Thyroid gland (tissue), 4 donors: ENCODE measurements around the gene CLEC2L. TPM values are rescaled to one million over a fixed set of nuclear protein-coding genes. Genes with fewer than 3 reads are reported as not detected.

ENCODE experiments used
- DNase-seq, 2 donors: peaks; one replicate each; pipeline ENCODE4 v3.0.0-alpha.2; 2019
- H3K27ac ChIP-seq, 3 donors: fragments of 200-600 bp; sonication (generic); 1 replicate in 2 of 3; 2 replicates in 1 of 3; pipeline ENCODE4 v1.5.1; 2016 to 2019; ENCODE audit warnings: mild to moderate bottlenecking in 1 of 3, moderate library complexity in 1 of 3
- H3K27me3 ChIP-seq: fragments of 200-600 bp; sonication (generic); one replicate; pipeline ENCODE4 v1.5.1; 2019
- H3K36me3 ChIP-seq, 2 donors: fragments of 200-600 bp; sonication (generic); one replicate each; pipeline ENCODE4 v1.5.1; 2016 to 2019
- H3K4me1 ChIP-seq, 2 donors: fragments of 200-600 bp; sonication (generic); one replicate each; pipeline ENCODE4 v1.5.1; 2017 to 2019
- H3K4me3 ChIP-seq, 3 donors: fragments of 200-600 bp; sonication (generic); replicated peaks in 1 of 3; 1 replicate in 2 of 3; 2 replicates in 1 of 3; pipeline ENCODE4 v1.5.1; 2016; ENCODE audit warnings: mild to moderate bottlenecking in 1 of 3
- H3K9me3 ChIP-seq: fragments of 200-600 bp; sonication (generic); one replicate; pipeline ENCODE4 v1.5.1; 2017
- CTCF ChIP-seq, 6 experiments: fragments of 200-600 bp in 3 of 6; fragments of 450-650 bp in 3 of 6; sonication (generic) in 3 of 6; IDR thresholded peaks; one replicate each; pipeline ENCODE4 v1.5.1; 2016 to 2019; ENCODE audit warnings: antibody characterized with exemption in 6 of 6, mild to moderate bottlenecking in 2 of 6, inconsistent platforms in 1 of 6, moderate library complexity in 1 of 6
- POLR2A ChIP-seq, 2 donors: fragments of 450-650 bp; IDR thresholded peaks; one replicate each; pipeline ENCODE4 v1.6.1; 2017; ENCODE audit warnings: antibody characterized with exemption in 2 of 2, mild to moderate bottlenecking in 2 of 2, moderate library complexity in 1 of 2
- WGBS, 2 donors: methylation state at CpG; one replicate each; pipeline ENCODE4 v1.1.5; 2017; 5-methylcytosine and 5-hydroxymethylcytosine counted together
- intact Hi-C: fragments of 100-400 bp; cut with DNase I; formaldehyde crosslinking; loops from one replicate; pipeline ENCODE4 v1.15.1; 2023
- total RNA-seq, 4 donors: library from RNA; depleted of rRNA; stranded (reverse); fragments of >200 nt; gene quantifications; one replicate each; pipeline ENCODE4 v1.2.3, GENCODE V29; 2016

Gene CLEC2L
- total RNA-seq, 4 donors from 2014 or later, result not detected

- WGBS, 2 donors, result 90 to 92% methylated on average over 9 of the region's 9 CpGs
- TF ChIP-seq CTCF (IDR thresholded peaks at IDR 0.05), result no peak
- no peak for TF ChIP-seq POLR2A (IDR thresholded peaks at IDR 0.05)
Observed at GRCh38 chr7:139534096-139534495, 10.6 kb downstream of the CLEC2L start.

GRCh38 chr7:139534966-139535651 is 11.6 kb downstream of the CLEC2L start:
- no peak overlapping the region for H3K27ac ChIP-seq
- 80 to 82% methylated on average over 7 of the region's 7 CpGs for WGBS, 2 donors
- no peak for DNase-seq
- H3K27me3 ChIP-seq, result no peaks in the 10 kb centered on the region
- no peaks in the 10 kb centered on the region for H3K36me3 ChIP-seq
- H3K4me3 ChIP-seq, result no peak overlapping the region
- H3K9me3 ChIP-seq, result no peaks in the 10 kb centered on the region
- no peaks in the 10 kb centered on the region for H3K4me1 ChIP-seq
- TF ChIP-seq POLR2A (IDR thresholded peaks at IDR 0.05) (no peak), CTCF (IDR thresholded peaks at IDR 0.05) (no peak)
- intact Hi-C loops, result no loop called here

More at GRCh38 chr7:139534096-139534495, 10.6 kb downstream of the CLEC2L start:
- Histone ChIP-seq H3K9me3 (no peaks in the 10 kb centered on the region), H3K4me3 (no peak overlapping the region), H3K4me1 (no peaks in the 10 kb centered on the region), H3K27ac (no peak overlapping the region), H3K27me3 (no peaks in the 10 kb centered on the region), H3K36me3 (no peaks in the 10 kb centered on the region)
- no peak for DNase-seq
- intact Hi-C loops, result no loop called here

GRCh38 chr7:139536152-139536551 is 12.7 kb downstream of the CLEC2L start:
- Histone ChIP-seq H3K4me1 (no peaks in the 10 kb centered on the region), H3K4me3 (no peak overlapping the region), H3K9me3 (no peaks in the 10 kb centered on the region), H3K27ac (no peak overlapping the region), H3K36me3 (no peaks in the 10 kb centered on the region), H3K27me3 (no peaks in the 10 kb centered on the region)
- TF ChIP-seq POLR2A (IDR thresholded peaks at IDR 0.05), result no peak
- TF ChIP-seq CTCF (IDR thresholded peaks at IDR 0.05), result no peak
- no peak for DNase-seq
- WGBS, 2 donors, result 93 to 100% methylated on average over 8 of the region's 8 CpGs
- intact Hi-C loops, result no loop called here

GRCh38 chr7:139538881-139539635 is 15.6 kb downstream of the CLEC2L start:
- H3K4me1 ChIP-seq, result no peaks in the 10 kb centered on the region
- intact Hi-C loops, result no loop called here
- no peak for TF ChIP-seq POLR2A (IDR thresholded peaks at IDR 0.05)
- TF ChIP-seq CTCF (IDR thresholded peaks at IDR 0.05), result no peak
- H3K27me3 ChIP-seq, result no peaks in the 10 kb centered on the region
- no peak for DNase-seq
- H3K36me3 ChIP-seq, result no peaks in the 10 kb centered on the region
- WGBS, 2 donors, result 69 to 86% methylated on average over 8 of the region's 8 CpGs
- no peaks in the 10 kb centered on the region for H3K9me3 ChIP-seq
- H3K4me3 ChIP-seq, result no peak overlapping the region
- H3K27ac ChIP-seq, result no peak overlapping the region

- Histone ChIP-seq H3K4me1 (no peaks in the 10 kb centered on the region), H3K9me3 (no peaks in the 10 kb centered on the region), H3K4me3 (no peak overlapping the region), H3K27ac (no peak overlapping the region), H3K36me3 (no peaks in the 10 kb centered on the region), H3K27me3 (no peaks in the 10 kb centered on the region)
- DNase-seq, result no peak
- TF ChIP-seq POLR2A (IDR thresholded peaks at IDR 0.05) (no peak), CTCF (IDR thresholded peaks at IDR 0.05) (no peak)
- intact Hi-C loops, result no loop called here
- 41 to 44% methylated on average over 5 to 10 of the region's 12 CpGs for WGBS, 2 donors
Observed at GRCh38 chr7:139540203-139540602, 16.7 kb downstream of the CLEC2L start.
